ENCODE results near the gene MAP3K14.

MAP3K14 gene

DNA sequence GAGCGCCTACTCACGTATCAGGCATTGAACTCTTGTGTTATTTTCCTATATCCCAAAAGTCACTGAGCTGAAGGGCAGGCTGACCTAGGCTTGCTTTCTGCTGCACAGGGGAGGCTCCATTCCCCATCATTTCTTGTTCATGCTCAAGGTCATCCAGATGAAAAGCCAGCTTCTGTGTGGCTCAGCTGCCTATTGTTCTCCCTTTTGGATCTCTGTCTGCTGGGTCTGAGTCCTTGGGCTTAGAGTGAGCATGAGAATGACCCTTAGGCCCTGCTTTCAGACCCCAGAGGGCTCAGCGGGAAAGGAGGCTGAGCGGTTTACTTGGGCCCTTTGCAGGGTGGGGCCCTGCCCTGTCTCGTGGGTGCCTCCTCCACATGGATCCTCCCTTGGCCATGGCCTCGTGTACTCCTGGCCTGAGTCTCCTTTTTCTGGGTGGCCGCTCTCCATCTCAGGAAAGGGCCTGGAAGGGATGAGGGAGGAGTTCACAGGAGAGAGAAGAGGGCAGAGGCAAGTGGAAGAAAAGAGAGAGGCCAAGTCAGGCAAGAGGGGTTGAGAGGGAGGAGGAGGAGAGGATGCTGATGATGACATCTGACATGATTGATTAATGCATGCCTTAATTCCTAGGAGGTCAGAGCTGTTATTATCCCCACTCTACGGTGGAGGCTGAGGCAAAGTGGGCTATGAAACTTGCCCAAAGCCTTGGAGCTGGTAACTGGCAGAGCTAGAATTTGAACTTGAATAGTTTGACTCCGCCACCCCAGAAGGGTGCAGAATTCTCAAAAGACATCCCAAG lies 19.8 kb upstream of the MAP3K14 start:
- Histone ChIP-seq H3K18ac (ENCODE audit: low read length) (no peak overlapping the region), H4K8ac (ENCODE audit: low read depth, low read length) (no peak overlapping the region), H2BK120ac (ENCODE audit: low read depth, low read length) (no peak overlapping the region), H3K9ac (ENCODE audit: low read length) (no peak overlapping the region), H3K4me3 (ENCODE audit: low read length) (no peak overlapping the region), H3K56ac (ENCODE audit: low read length) (no peak overlapping the region), H2AK5ac (ENCODE audit: low read length) (no peak overlapping the region), H2BK15ac (replicated peaks; ENCODE audit: low read depth) (no peak overlapping the region), H3K23ac (ENCODE audit: low read length) (no peak overlapping the region), H3K36me3 (ENCODE audit: control insufficient read depth, insufficient read depth, low read length) (no peaks in the 10 kb centered on the region), H3K79me2 (ENCODE audit: control insufficient read depth, insufficient read depth, low read length) (no peaks in the 10 kb centered on the region), H4K5ac (ENCODE audit: low read length) (no peak overlapping the region), H3K27me3 (ENCODE audit: insufficient read depth, low read length, poor library complexity) (no peaks in the 10 kb centered on the region), H3K79me1 (ENCODE audit: low read length) (no peaks in the 10 kb centered on the region), H3K4ac (ENCODE audit: low read depth, low read length) (no peak overlapping the region), H3K4me1 (ENCODE audit: control insufficient read depth, low read depth, low read length) (peaks cover 13% of the 10 kb centered on the region), H2BK5ac (ENCODE audit: low read length) (no peak overlapping the region), H3K4me2 (ENCODE audit: low read length) (no peak overlapping the region), H3K27ac (ENCODE audit: low read depth, low read length) (no peak overlapping the region)
- no peak for DNase-seq
- no CpG with 5 or more reads among the region's 9 CpGs for WGBS (ENCODE audit: extremely low coverage, insufficient coverage, low lambda C conversion rate)

- H2BK5ac ChIP-seq (ENCODE audit: low read length) = no peak overlapping the region
- no peaks in the 10 kb centered on the region for H3K79me2 ChIP-seq (ENCODE audit: control insufficient read depth, insufficient read depth, low read length)
- no CpG with 5 or more reads among the region's 5 CpGs for WGBS (ENCODE audit: extremely low coverage, insufficient coverage, low lambda C conversion rate)
- no peak overlapping the region for H2BK120ac ChIP-seq (ENCODE audit: low read depth, low read length)
- H3K18ac ChIP-seq (ENCODE audit: low read length) = no peak overlapping the region
- H2BK15ac ChIP-seq (replicated peaks; ENCODE audit: low read depth) = no peak overlapping the region
- no peak overlapping the region for H3K4me3 ChIP-seq (ENCODE audit: low read length)
- no peak overlapping the region for H2AK5ac ChIP-seq (ENCODE audit: low read length)
- no peak overlapping the region for H3K4ac ChIP-seq (ENCODE audit: low read depth, low read length)
- no peak for DNase-seq
- H3K23ac ChIP-seq (ENCODE audit: low read length) = no peak overlapping the region
- H3K36me3 ChIP-seq (ENCODE audit: control insufficient read depth, insufficient read depth, low read length) = no peaks in the 10 kb centered on the region
- no peak overlapping the region for H4K5ac ChIP-seq (ENCODE audit: low read length)
- H4K8ac ChIP-seq (ENCODE audit: low read depth, low read length) = no peak overlapping the region
- no peak overlapping the region for H3K4me2 ChIP-seq (ENCODE audit: low read length)
- H3K9ac ChIP-seq (ENCODE audit: low read length) = no peak overlapping the region
- H3K79me1 ChIP-seq (ENCODE audit: low read length) = no peaks in the 10 kb centered on the region
- H3K27ac ChIP-seq (ENCODE audit: low read depth, low read length) = no peak overlapping the region
- H3K56ac ChIP-seq (ENCODE audit: low read length) = no peak overlapping the region
- no peaks in the 10 kb centered on the region for H3K27me3 ChIP-seq (ENCODE audit: insufficient read depth, low read length, poor library complexity)
- H3K4me1 ChIP-seq (ENCODE audit: control insufficient read depth, low read depth, low read length) = peaks cover 12% of the 10 kb centered on the region
Observed at GRCh38 chr17:45335721-45336120, 18.9 kb upstream of the MAP3K14 start.

GRCh38 chr17:45334701-45335677 lies 18.2 kb upstream of the MAP3K14 start:
- Histone ChIP-seq H3K4ac (ENCODE audit: low read depth, low read length) (no peak overlapping the region), H3K79me1 (ENCODE audit: low read length) (no peaks in the 10 kb centered on the region), H2BK120ac (ENCODE audit: low read depth, low read length) (no peak overlapping the region), H4K5ac (ENCODE audit: low read length) (no peak overlapping the region), H3K79me2 (ENCODE audit: control insufficient read depth, insufficient read depth, low read length) (no peaks in the 10 kb centered on the region), H2BK5ac (ENCODE audit: low read length) (no peak overlapping the region), H2AK5ac (ENCODE audit: low read length) (no peak overlapping the region), H3K9ac (ENCODE audit: low read length) (no peak overlapping the region), H4K8ac (ENCODE audit: low read depth, low read length) (no peak overlapping the region), H3K4me3 (ENCODE audit: low read length) (no peak overlapping the region), H3K18ac (ENCODE audit: low read length) (no peak overlapping the region), H3K23ac (ENCODE audit: low read length) (no peak overlapping the region), H3K4me2 (ENCODE audit: low read length) (no peak overlapping the region), H3K56ac (ENCODE audit: low read length) (no peak overlapping the region), H3K4me1 (ENCODE audit: control insufficient read depth, low read depth, low read length) (peaks cover 12% of the 10 kb centered on the region), H3K36me3 (ENCODE audit: control insufficient read depth, insufficient read depth, low read length) (no peaks in the 10 kb centered on the region), H2BK15ac (replicated peaks; ENCODE audit: low read depth) (no peak overlapping the region), H3K27me3 (ENCODE audit: insufficient read depth, low read length, poor library complexity) (no peaks in the 10 kb centered on the region), H3K27ac (ENCODE audit: low read depth, low read length) (no peak overlapping the region)
- no peak for DNase-seq
- WGBS (ENCODE audit: extremely low coverage, insufficient coverage, low lambda C conversion rate) = no CpG with 5 or more reads among the region's 11 CpGs

DNA sequence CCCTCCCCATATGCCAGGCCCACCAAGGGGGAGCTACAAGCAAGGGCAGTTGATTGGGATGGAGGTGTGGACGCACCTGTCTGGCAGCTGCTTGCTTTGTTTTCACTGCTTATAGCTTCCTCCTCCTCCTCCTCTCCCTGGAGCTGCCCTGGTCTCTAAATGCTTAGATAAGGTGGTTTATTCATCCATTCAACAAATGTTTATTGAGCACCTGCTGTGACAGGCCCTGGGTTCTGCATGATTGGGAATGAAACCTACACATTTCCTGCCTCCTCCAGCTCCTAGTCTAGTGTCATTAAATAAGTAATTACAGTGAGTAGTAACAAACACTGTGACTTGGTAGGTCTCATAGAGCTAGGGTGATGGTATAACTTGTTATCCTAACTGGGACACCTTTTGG lies 17.4 kb upstream of the MAP3K14 start:
- peak; percentile 58 for DNase-seq
- Histone ChIP-seq H3K36me3 (ENCODE audit: control insufficient read depth, insufficient read depth, low read length) (no peaks in the 10 kb centered on the region), H3K27me3 (ENCODE audit: insufficient read depth, low read length, poor library complexity) (no peaks in the 10 kb centered on the region), H3K9ac (ENCODE audit: low read length) (no peak overlapping the region), H3K18ac (ENCODE audit: low read length) (no peak overlapping the region), H2BK15ac (replicated peaks; ENCODE audit: low read depth) (no peak overlapping the region), H3K4me1 (ENCODE audit: control insufficient read depth, low read depth, low read length) (peaks cover 12% of the 10 kb centered on the region), H4K8ac (ENCODE audit: low read depth, low read length) (no peak overlapping the region), H2BK120ac (ENCODE audit: low read depth, low read length) (no peak overlapping the region), H3K23ac (ENCODE audit: low read length) (no peak overlapping the region), H3K27ac (ENCODE audit: low read depth, low read length) (no peak overlapping the region), H3K56ac (ENCODE audit: low read length) (no peak overlapping the region), H3K4me3 (ENCODE audit: low read length) (no peak overlapping the region), H3K79me2 (ENCODE audit: control insufficient read depth, insufficient read depth, low read length) (no peaks in the 10 kb centered on the region), H4K5ac (ENCODE audit: low read length) (no peak overlapping the region), H3K4ac (ENCODE audit: low read depth, low read length) (no peak overlapping the region), H2AK5ac (ENCODE audit: low read length) (no peak overlapping the region), H2BK5ac (ENCODE audit: low read length) (no peak overlapping the region), H3K79me1 (ENCODE audit: low read length) (no peaks in the 10 kb centered on the region), H3K4me2 (ENCODE audit: low read length) (no peak overlapping the region)
- no CpG with 5 or more reads among the region's 1 CpG for WGBS (ENCODE audit: extremely low coverage, insufficient coverage, low lambda C conversion rate)

- Histone ChIP-seq H3K4ac (ENCODE audit: low read depth, low read length) (no peak overlapping the region), H3K23ac (ENCODE audit: low read length) (no peak overlapping the region), H2BK15ac (replicated peaks; ENCODE audit: low read depth) (no peak overlapping the region), H3K79me1 (ENCODE audit: low read length) (no peaks in the 10 kb centered on the region), H4K5ac (ENCODE audit: low read length) (no peak overlapping the region), H3K18ac (ENCODE audit: low read length) (no peak overlapping the region), H3K4me3 (ENCODE audit: low read length) (no peak overlapping the region), H3K27ac (ENCODE audit: low read depth, low read length) (no peak overlapping the region), H2BK5ac (ENCODE audit: low read length) (no peak overlapping the region), H2AK5ac (ENCODE audit: low read length) (no peak overlapping the region), H3K79me2 (ENCODE audit: control insufficient read depth, insufficient read depth, low read length) (no peaks in the 10 kb centered on the region), H3K27me3 (ENCODE audit: insufficient read depth, low read length, poor library complexity) (no peaks in the 10 kb centered on the region), H3K4me1 (ENCODE audit: control insufficient read depth, low read depth, low read length) (peaks cover 12% of the 10 kb centered on the region), H3K4me2 (ENCODE audit: low read length) (no peak overlapping the region), H3K56ac (ENCODE audit: low read length) (peak overlapping the region; percentile 70), H3K9ac (ENCODE audit: low read length) (no peak overlapping the region), H3K36me3 (ENCODE audit: control insufficient read depth, insufficient read depth, low read length) (no peaks in the 10 kb centered on the region), H4K8ac (ENCODE audit: low read depth, low read length) (no peak overlapping the region), H2BK120ac (ENCODE audit: low read depth, low read length) (no peak overlapping the region)
- no peak for DNase-seq
- WGBS (ENCODE audit: extremely low coverage, insufficient coverage, low lambda C conversion rate) = no CpG with 5 or more reads among the region's 4 CpGs
Observed at GRCh38 chr17:45333702-45334092, 16.9 kb upstream of the MAP3K14 start.

Measured in mesendoderm (in vitro differentiated cells).